Vagina (tissue), 2 donors: ENCODE results near the gene SMOC1.

ENCODE experiments used
- POLR2A ChIP-seq, 2 donors: fragments of 450-650 bp; IDR thresholded peaks; one replicate each; pipeline ENCODE4 v1.6.1; 2017; ENCODE audit warnings: antibody characterized with exemption in 2 of 2, mild to moderate bottlenecking in 2 of 2, moderate library complexity in 2 of 2
- TF ChIP-seq, protein P1 (sequence below), 3 experiments: fragments of 450-650 bp in 2 of 3; fragments of 200-600 bp in 1 of 3; sonication (generic) in 1 of 3; IDR thresholded peaks; one replicate each; pipeline ENCODE4 v1.5.1; 2017 to 2019; ENCODE audit warnings: antibody characterized with exemption in 3 of 3, mild to moderate bottlenecking in 2 of 3, moderate library complexity in 2 of 3

- TF ChIP-seq POLR2A (IDR thresholded peaks at IDR 0.05): no peak
- TF ChIP-seq, protein P1, sequence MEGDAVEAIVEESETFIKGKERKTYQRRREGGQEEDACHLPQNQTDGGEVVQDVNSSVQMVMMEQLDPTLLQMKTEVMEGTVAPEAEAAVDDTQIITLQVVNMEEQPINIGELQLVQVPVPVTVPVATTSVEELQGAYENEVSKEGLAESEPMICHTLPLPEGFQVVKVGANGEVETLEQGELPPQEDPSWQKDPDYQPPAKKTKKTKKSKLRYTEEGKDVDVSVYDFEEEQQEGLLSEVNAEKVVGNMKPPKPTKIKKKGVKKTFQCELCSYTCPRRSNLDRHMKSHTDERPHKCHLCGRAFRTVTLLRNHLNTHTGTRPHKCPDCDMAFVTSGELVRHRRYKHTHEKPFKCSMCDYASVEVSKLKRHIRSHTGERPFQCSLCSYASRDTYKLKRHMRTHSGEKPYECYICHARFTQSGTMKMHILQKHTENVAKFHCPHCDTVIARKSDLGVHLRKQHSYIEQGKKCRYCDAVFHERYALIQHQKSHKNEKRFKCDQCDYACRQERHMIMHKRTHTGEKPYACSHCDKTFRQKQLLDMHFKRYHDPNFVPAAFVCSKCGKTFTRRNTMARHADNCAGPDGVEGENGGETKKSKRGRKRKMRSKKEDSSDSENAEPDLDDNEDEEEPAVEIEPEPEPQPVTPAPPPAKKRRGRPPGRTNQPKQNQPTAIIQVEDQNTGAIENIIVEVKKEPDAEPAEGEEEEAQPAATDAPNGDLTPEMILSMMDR (IDR thresholded peaks at IDR 0.05): no peak
Measured at GRCh38 chr14:70050136-70050535, 170.9 kb downstream of the SMOC1 start.
